Esophagus muscularis mucosa (tissue), 4 donors: Measurements from ENCODE around the gene FOXJ1. TPM values are rescaled to one million over a fixed set of nuclear protein-coding genes. Genes with fewer than 3 reads are reported as not detected.

Source experiments
- DNase-seq: peaks from one replicate; pipeline ENCODE4 v3.0.0-alpha.2; 2017; ENCODE audit errors: extremely low spot score
- H3K27ac ChIP-seq, 4 donors: fragments of 200-600 bp; sonication (generic); replicated peaks in 1 of 4; 1 replicate in 3 of 4; 2 replicates in 1 of 4; pipeline ENCODE4 v1.5.1; 2016 to 2019; ENCODE audit warnings: mild to moderate bottlenecking in 1 of 4
- H3K27me3 ChIP-seq, 4 donors: fragments of 200-600 bp; sonication (generic); one replicate each; pipeline versions ENCODE4 v1.5.1 to v1.6.0; 2016 to 2019
- H3K36me3 ChIP-seq, 4 donors: fragments of 200-600 bp; sonication (generic); one replicate each; pipeline ENCODE4 v1.5.1; 2016 to 2019
- H3K4me1 ChIP-seq, 4 donors: fragments of 200-600 bp; sonication (generic); one replicate each; pipeline ENCODE4 v1.5.1; 2016 to 2019
- H3K4me3 ChIP-seq, 4 donors: fragments of 200-600 bp; sonication (generic); 1 replicate in 2 of 4; 2 replicates in 2 of 4; pipeline ENCODE4 v1.5.1; 2016 to 2019; ENCODE audit warnings: mild to moderate bottlenecking in 4 of 4, moderate library complexity in 1 of 4
- H3K9me3 ChIP-seq, 4 donors: fragments of 200-600 bp; sonication (generic); 1 replicate in 3 of 4; 2 replicates in 1 of 4; pipeline ENCODE4 v1.5.1; 2016 to 2019
- CTCF ChIP-seq, 3 experiments: fragments of 200-600 bp in 2 of 3; fragments of 450-650 bp in 1 of 3; sonication (generic) in 2 of 3; IDR thresholded peaks; one replicate each; pipeline ENCODE4 v1.5.1; 2017 to 2019; ENCODE audit warnings: antibody characterized with exemption in 3 of 3, mild to moderate bottlenecking in 2 of 3, moderate library complexity in 1 of 3
- EP300 ChIP-seq: sonication (generic); formaldehyde crosslinking; IDR thresholded peaks from one replicate; pipeline ENCODE4 v1.6.1; 2017; ENCODE audit warnings: antibody characterized with exemption
- POLR2A ChIP-seq: fragments of 450-650 bp; IDR thresholded peaks from one replicate; pipeline ENCODE4 v1.6.1; 2017; ENCODE audit warnings: antibody characterized with exemption, moderate library complexity, mild to moderate bottlenecking, low read depth
- POLR2AphosphoS5 ChIP-seq, 2 donors: sonication (generic); formaldehyde crosslinking; IDR thresholded peaks; one replicate each; pipeline ENCODE4 v1.6.1; 2017; ENCODE audit warnings: antibody characterized with exemption in 2 of 2
- WGBS: methylation state at CpG from one replicate; pipeline ENCODE4 v1.1.5; 2018; 5-methylcytosine and 5-hydroxymethylcytosine counted together
- intact Hi-C: fragments of 100-400 bp; cut with DNase I; formaldehyde crosslinking; loops from one replicate; pipeline ENCODE4 v1.15.1; 2023
- total RNA-seq, 4 donors: library from RNA; depleted of rRNA; stranded (reverse); fragments of >200 nt; gene quantifications; one replicate each; pipeline versions ENCODE4 v1.1.0 to v1.2.1, GENCODE V29; 2016

Gene FOXJ1
- total RNA-seq, 4 donors from 2014 or later = 0.32 TPM; not detected in 3

GRCh38 chr17:76131692-76132573, 9.1 kb downstream of the FOXJ1 start:
- intact Hi-C loops = no loop called here
- no peaks in the 10 kb centered on the region for H3K9me3 ChIP-seq
- no peak overlapping the region for H3K27ac ChIP-seq
- peaks cover 0 to 67% (median 36%) of the 10 kb centered on the region in 4 donors for H3K27me3 ChIP-seq
- TF ChIP-seq CTCF (IDR thresholded peaks at IDR 0.05) (no peak), EP300 (no peak), POLR2AphosphoS5 (IDR thresholded peaks at IDR 0.05) (no peak), POLR2A (no peak)
- DNase-seq = no peak
- H3K36me3 ChIP-seq = no peaks in the 10 kb centered on the region
- 75% methylated on average over 12 of the region's 21 CpGs for WGBS
- no peak overlapping the region for H3K4me3 ChIP-seq
- peaks cover 0 to 2% (median 0%) of the 10 kb centered on the region in 4 donors for H3K4me1 ChIP-seq

- 66% methylated on average over 21 of the region's 21 CpGs for WGBS
- peaks cover 0 to 60% (median 31%) of the 10 kb centered on the region in 4 donors for H3K27me3 ChIP-seq
- intact Hi-C loops = no loop called here
Observed at GRCh38 chr17:76131051-76131691, 9.9 kb downstream of the FOXJ1 start.

GRCh38 chr17:76130473-76130872, 10.6 kb downstream of the FOXJ1 start:
- TF ChIP-seq EP300 (no peak), POLR2A (no peak), POLR2AphosphoS5 (IDR thresholded peaks at IDR 0.05) (no peak), CTCF (IDR thresholded peaks at IDR 0.05) (no peak)
- Histone ChIP-seq H3K27ac (no peak overlapping the region), H3K4me1 (peaks cover 0 to 2% (median 0%) of the 10 kb centered on the region in 4 donors), H3K36me3 (no peaks in the 10 kb centered on the region), H3K27me3 (peaks cover 0 to 53% (median 25%) of the 10 kb centered on the region in 4 donors), H3K9me3 (no peaks in the 10 kb centered on the region), H3K4me3 (no peak overlapping the region)
- intact Hi-C loops = no loop called here
- WGBS = 45% methylated on average over 13 of the region's 13 CpGs
- DNase-seq = no peak

More at GRCh38 chr17:76131051-76131691, 9.9 kb downstream of the FOXJ1 start:
- no peaks in the 10 kb centered on the region for H3K36me3 ChIP-seq
- H3K4me3 ChIP-seq = no peak overlapping the region
- no peaks in the 10 kb centered on the region for H3K9me3 ChIP-seq
- DNase-seq = no peak
- peaks cover 0 to 2% (median 0%) of the 10 kb centered on the region in 4 donors for H3K4me1 ChIP-seq
- TF ChIP-seq POLR2A (no peak), POLR2AphosphoS5 (IDR thresholded peaks at IDR 0.05) (no peak), EP300 (no peak), CTCF (IDR thresholded peaks at IDR 0.05) (no peak)
- no peak overlapping the region for H3K27ac ChIP-seq

GRCh38 chr17:76125922-76126321, 15.1 kb downstream of the FOXJ1 start:
- H3K4me1 ChIP-seq = peaks cover 9 to 14% (median 12%) of the 10 kb centered on the region in 4 donors
- TF ChIP-seq POLR2AphosphoS5 (IDR thresholded peaks at IDR 0.05) (no peak), POLR2A (no peak), CTCF (IDR thresholded peaks at IDR 0.05) (no peak), EP300 (no peak)
- 93% methylated on average over 1 of the region's 1 CpG for WGBS
- no peaks in the 10 kb centered on the region for H3K9me3 ChIP-seq
- no peak overlapping the region for H3K4me3 ChIP-seq
- intact Hi-C loops = loop anchor here (10.0 kb wide), 1 partner anchor 269 kb away; no protein-coding TSS in a partner anchor
- no peaks in the 10 kb centered on the region for H3K36me3 ChIP-seq
- DNase-seq = no peak
- peaks cover 0 to 7% (median 1%) of the 10 kb centered on the region in 4 donors for H3K27me3 ChIP-seq
- no peak overlapping the region for H3K27ac ChIP-seq
